Measurements from ENCODE around the gene ELP2.
"Not testable (repeated sequence)": the region's sequence is repeated elsewhere in the genome, so short reads cannot be mapped to it uniquely, and the experiment has no call there.

The ELP2 gene

DNA sequence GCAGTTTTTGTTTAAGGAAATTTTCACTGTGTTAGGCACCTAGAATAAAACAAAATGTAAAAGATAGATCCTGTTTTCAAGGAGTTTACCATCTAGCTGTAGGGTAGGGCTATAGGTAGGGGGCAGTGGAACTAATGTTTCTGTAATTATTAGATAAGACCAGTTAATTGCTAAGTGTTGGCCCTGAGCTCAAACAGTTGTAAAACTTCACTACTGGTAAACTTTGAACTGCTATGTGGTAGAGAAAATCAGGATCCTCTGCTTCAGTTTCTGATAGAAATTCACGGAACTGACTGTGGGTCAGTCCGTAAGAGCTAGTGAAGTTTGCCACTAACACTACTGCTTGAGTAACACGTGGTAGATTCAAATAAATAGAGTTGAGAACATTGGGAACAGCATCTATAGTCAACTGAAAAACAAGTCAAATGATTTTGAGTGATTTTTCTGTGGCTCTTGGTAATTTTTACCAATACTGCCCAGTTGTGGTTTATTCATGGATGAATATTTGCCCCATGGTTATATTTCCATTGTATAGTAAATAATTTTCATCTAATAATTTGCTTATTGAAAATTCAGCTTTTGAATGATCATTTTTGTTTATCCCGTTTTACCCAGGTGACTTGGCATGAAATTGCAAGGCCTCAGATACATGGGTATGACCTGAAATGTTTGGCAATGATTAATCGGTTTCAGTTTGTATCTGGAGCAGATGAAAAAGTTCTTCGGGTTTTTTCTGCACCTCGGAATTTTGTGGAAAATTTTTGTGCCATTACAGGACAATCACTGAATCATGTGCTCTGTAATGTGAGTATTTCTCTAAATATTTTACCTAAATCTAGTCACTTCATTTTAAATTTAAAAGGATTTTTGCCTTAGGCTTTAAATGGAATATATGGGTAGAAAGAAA, 26.4 kb downstream of the ELP2 start:
- no peak for DNase-seq (ENCODE audit: low spot score)
- Mint-ChIP-seq H3K4me3 (no peak overlapping the region), H3K9me3 (no peaks in the 10 kb centered on the region), H3K27me3 (ENCODE audit: low read depth) (no peaks in the 10 kb centered on the region), H3K4me1 (ENCODE audit: low read depth) (peaks cover 7% of the 10 kb centered on the region), H3K27ac (no peak overlapping the region), H3K36me3 (ENCODE audit: low read depth) (peaks cover 46% of the 10 kb centered on the region)

DNA sequence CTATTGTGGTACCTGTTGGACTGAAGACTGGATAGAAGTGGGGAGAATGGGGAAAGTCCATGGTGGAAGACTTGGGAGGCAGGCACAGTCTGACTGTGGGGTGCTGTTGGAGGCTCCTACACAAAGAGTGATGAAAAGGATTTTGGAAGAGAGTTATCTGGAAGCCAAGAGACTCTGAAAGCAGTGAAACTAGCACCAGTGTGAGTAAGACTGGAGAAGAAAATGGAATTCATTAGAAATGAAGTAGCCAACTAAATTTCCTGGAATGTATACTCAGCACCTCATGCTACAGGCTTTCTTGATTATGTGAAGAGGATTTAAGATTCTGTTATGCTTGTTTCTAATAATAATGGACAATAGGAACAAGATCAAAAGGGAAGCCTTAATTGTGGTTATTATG, 27.7 kb downstream of the ELP2 start:
- Mint-ChIP-seq H3K4me3 (no peak overlapping the region), H3K27ac (no peak overlapping the region), H3K4me1 (ENCODE audit: low read depth) (peaks cover 10% of the 10 kb centered on the region), H3K27me3 (ENCODE audit: low read depth) (no peaks in the 10 kb centered on the region), H3K36me3 (ENCODE audit: low read depth) (peaks cover 51% of the 10 kb centered on the region), H3K9me3 (no peaks in the 10 kb centered on the region)
- DNase-seq (ENCODE audit: low spot score) = no peak

DNA sequence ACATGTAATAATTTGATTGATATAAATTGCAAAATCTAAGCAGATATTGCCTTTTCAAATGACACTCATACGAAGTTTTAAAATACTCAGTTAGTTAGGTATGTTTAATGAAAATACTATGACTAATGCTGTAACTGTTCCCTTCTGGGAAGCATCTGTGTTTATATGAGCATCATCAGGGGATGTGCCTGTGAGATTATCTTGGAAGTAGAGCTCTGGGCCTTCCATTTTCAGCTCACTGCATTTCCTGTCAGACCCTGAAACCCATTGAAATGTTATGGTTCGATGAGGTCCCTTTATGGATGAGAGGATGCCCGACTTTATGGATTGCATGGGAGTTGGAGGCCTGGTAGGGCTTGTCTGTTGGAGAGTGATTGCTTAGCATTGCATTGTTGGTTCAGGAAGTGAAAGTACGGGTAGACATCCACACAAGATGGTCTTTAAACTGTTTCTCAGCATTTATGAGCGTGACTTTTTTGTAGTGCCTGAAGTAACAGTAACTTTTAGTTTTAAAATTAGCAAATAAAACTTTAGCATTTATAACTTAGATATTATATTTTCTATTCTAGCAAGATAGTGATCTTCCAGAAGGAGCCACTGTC, 28.7 kb downstream of the ELP2 start:
- no peaks in the 10 kb centered on the region for H3K27me3 Mint-ChIP-seq (ENCODE audit: low read depth)
- no peak overlapping the region for H3K27ac Mint-ChIP-seq
- H3K9me3 Mint-ChIP-seq = no peaks in the 10 kb centered on the region
- no peak for DNase-seq (ENCODE audit: low spot score)
- peaks cover 7% of the 10 kb centered on the region for H3K4me1 Mint-ChIP-seq (ENCODE audit: low read depth)
- H3K36me3 Mint-ChIP-seq (ENCODE audit: low read depth) = peaks cover 47% of the 10 kb centered on the region
- no peak overlapping the region for H3K4me3 Mint-ChIP-seq

DNA sequence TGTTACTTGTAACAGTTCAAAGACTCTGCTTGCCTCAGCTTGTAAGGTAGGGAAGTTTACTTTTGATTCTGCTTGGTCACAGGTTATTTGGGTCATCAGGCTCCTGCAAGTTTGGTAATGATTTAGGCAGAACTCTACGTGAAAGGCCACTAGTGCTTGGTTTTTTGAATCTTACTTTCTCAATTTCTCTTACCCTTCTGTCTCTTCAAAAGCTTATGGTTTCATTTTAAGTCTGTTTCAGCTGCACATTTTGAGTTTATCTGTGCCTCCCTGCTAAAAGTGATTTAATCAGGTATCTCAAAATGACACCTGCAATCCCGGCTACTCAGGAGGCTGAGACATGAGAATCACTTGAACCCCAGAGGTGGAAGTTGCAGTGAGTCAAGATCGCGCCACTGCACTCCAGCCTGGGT, 31.3 kb downstream of the ELP2 start:
- H3K27me3 Mint-ChIP-seq (ENCODE audit: low read depth) = no peaks in the 10 kb centered on the region
- H3K4me3 Mint-ChIP-seq = no peak overlapping the region
- H3K9me3 Mint-ChIP-seq = no peaks in the 10 kb centered on the region
- peaks cover 56% of the 10 kb centered on the region for H3K36me3 Mint-ChIP-seq (ENCODE audit: low read depth)
- DNase-seq (ENCODE audit: low spot score) = no peak
- peaks cover 7% of the 10 kb centered on the region for H3K4me1 Mint-ChIP-seq (ENCODE audit: low read depth)
- H3K27ac Mint-ChIP-seq = no peak overlapping the region

DNA sequence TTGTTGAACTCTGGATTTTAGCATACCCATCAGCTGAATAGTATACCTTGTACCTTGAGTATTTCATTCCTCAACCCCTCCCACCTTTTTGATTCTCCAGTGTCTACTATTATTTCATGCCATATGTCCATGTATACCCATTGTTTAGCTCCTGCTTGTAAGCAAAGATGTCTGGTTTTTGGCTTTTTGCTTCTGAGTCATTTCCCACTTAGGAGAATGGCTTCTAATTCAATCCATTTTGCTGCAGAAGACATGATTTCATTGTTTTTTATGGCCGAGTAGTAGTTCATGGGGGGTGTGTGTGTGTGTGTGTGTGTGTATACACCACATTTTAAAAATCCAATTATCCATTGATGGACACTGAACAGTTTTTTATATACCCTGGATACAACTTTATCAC, 33.3 kb downstream of the ELP2 start:
- DNase-seq (ENCODE audit: low spot score) = no peak
- no peaks in the 10 kb centered on the region for H3K9me3 Mint-ChIP-seq
- H3K4me3 Mint-ChIP-seq = no peak overlapping the region
- H3K27me3 Mint-ChIP-seq (ENCODE audit: low read depth) = no peaks in the 10 kb centered on the region
- peaks cover 4% of the 10 kb centered on the region for H3K4me1 Mint-ChIP-seq (ENCODE audit: low read depth)
- H3K27ac Mint-ChIP-seq = no peak overlapping the region
- H3K36me3 Mint-ChIP-seq (ENCODE audit: low read depth) = peaks cover 53% of the 10 kb centered on the region

DNA sequence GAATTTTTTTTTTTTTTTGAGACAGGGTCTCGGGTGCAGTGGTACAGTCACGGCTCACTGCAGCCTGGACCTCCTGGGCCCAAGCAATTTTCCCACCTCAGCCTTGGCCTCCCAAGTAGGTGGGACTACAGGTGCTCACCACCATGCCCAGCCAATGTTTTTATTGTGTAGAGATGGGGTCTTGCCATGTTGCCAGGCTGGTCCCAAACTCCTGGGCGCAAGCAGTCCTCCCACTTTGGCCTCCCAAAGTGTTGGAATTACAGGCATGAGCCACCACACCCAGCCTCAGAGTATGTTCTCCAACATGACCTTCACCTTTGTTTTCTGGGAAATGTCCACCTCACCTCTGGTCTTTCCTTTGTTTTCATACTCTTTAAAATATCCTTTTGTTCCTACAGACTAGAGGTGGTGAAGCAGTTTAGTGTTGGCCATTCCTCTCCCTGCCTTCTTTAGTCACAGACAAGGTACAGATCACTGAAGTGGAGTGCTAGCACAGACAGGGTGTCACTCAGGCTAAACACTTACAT, 38.1 kb downstream of the ELP2 start:
- no peak for DNase-seq (ENCODE audit: low spot score)
- Mint-ChIP-seq H3K4me1 (ENCODE audit: low read depth) (no peaks in the 10 kb centered on the region), H3K27ac (no peak overlapping the region), H3K9me3 (no peaks in the 10 kb centered on the region), H3K36me3 (ENCODE audit: low read depth) (peaks cover 47% of the 10 kb centered on the region), H3K4me3 (no peak overlapping the region), H3K27me3 (ENCODE audit: low read depth) (no peaks in the 10 kb centered on the region)

DNA sequence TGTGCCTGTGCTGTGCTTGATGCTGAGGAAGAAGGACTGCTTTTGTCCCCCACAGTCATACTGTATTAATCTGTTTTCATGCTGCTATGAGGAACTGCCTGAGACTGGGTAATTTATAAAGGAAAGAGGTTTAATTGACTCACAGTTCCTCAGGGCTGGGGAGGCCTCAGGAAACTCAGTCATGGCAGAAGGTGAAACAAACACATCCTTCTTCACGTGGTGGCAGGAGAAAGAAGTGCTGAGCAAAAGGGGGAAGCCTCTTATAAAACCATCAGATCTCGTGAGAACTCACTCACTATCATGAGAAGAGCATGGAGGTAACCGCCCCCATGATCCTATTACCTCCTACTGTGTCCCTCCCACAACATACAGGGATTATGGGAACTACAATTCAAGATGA, 38.6 kb downstream of the ELP2 start:
- DNase-seq (ENCODE audit: low spot score); H3K27ac Mint-ChIP-seq; H3K4me1 Mint-ChIP-seq (ENCODE audit: low read depth); H3K9me3 Mint-ChIP-seq; H3K4me3 Mint-ChIP-seq; H3K27me3 Mint-ChIP-seq (ENCODE audit: low read depth): not testable (repeated sequence)
- peaks cover 45% of the 10 kb centered on the region for H3K36me3 Mint-ChIP-seq (ENCODE audit: low read depth)

DNA sequence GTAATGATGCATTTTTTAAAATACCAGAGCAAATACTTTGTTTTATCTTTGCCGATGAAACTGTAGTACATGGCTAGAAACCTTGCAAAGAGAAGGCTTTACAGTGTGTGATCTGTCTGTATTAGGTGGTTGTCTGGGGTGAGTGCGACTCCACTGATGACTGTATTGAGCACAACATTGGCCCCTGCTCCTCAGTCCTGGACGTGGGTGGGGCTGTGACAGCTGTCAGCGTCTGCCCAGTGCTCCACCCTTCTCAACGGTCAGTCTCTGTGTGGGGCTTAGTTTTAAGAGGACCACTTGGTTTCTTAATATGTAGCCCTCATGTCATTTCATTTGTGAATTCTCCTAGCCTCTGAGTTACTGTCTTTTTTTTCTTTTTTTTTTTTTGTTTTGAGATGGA, 40.2 kb downstream of the ELP2 start:
- peaks cover 37% of the 10 kb centered on the region for H3K36me3 Mint-ChIP-seq (ENCODE audit: low read depth)
- H3K9me3 Mint-ChIP-seq = no peaks in the 10 kb centered on the region
- H3K27me3 Mint-ChIP-seq (ENCODE audit: low read depth) = no peaks in the 10 kb centered on the region
- H3K4me1 Mint-ChIP-seq (ENCODE audit: low read depth) = no peaks in the 10 kb centered on the region
- H3K27ac Mint-ChIP-seq = no peak overlapping the region
- no peak overlapping the region for H3K4me3 Mint-ChIP-seq
- DNase-seq (ENCODE audit: low spot score) = no peak

DNA sequence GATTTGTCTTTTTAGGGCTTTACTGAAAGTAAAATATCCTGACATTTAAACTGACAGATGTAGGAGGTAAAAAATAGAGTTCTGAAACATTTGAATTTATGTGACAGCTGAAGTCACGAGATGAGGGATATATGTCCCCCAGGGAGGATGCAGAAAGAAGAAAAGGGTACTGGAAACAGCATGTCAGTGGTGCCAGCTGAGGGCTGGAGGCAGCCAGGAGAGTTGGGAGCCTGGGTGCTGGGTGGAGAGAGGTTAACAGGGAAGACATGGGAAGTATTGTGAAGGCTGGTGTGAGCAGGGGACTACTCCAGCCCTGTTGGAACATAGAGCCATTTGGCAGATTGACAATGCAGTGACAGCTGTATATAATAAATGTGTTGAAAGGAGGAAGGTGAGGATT, 45.8 kb downstream of the ELP2 start:
- Mint-ChIP-seq H3K4me1 (ENCODE audit: low read depth) (peaks cover 12% of the 10 kb centered on the region), H3K36me3 (ENCODE audit: low read depth) (peaks cover 27% of the 10 kb centered on the region), H3K9me3 (no peaks in the 10 kb centered on the region), H3K27ac (no peak overlapping the region), H3K27me3 (ENCODE audit: low read depth) (no peaks in the 10 kb centered on the region), H3K4me3 (no peak overlapping the region)
- DNase-seq (ENCODE audit: low spot score) = no peak

DNA sequence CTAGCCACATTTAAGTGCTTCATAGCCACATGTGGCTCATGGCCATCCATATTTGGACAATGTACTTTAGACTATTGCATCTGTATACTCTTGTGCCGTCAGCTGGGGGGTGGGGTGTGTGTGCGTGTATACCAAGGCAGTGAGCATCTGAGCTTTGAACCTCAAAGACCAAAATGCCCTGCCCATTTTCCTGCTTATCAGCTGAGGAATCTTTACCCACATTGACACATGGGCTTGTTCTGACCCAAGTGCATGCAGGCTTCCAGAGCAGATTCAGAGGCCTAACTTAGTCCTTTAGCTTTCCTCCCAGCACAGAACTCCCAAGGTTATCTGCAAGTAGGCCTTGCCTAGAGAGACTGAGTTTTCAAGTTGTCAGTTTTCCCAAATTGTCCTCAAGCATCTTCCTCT, 46.5 kb downstream of the ELP2 start:
- Mint-ChIP-seq H3K36me3 (ENCODE audit: low read depth) (peaks cover 22% of the 10 kb centered on the region), H3K4me1 (ENCODE audit: low read depth) (peaks cover 12% of the 10 kb centered on the region), H3K27me3 (ENCODE audit: low read depth) (no peaks in the 10 kb centered on the region), H3K27ac (no peak overlapping the region), H3K4me3 (no peak overlapping the region), H3K9me3 (no peaks in the 10 kb centered on the region)
- no peak for DNase-seq (ENCODE audit: low spot score)

DNA sequence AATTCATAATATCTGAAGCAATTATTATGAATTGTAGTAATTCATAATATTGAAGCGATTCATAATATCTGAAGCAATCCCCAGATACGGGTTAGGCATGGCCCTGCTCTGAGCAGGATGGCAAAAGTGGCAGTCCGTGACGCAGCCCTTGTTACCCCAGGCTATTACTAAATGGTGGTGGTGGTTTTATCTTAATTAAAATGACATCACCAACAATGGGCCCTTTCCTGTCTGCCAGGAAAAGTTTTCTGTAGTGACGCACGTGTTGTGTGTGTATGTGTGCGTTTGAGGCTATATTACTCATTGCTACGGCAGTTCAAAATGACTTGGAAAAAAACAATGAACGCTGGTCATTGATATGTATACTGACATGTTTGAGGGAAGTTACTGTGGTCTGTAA, 47.0 kb downstream of the ELP2 start:
- H3K27me3 Mint-ChIP-seq (ENCODE audit: low read depth) = no peaks in the 10 kb centered on the region
- peaks cover 22% of the 10 kb centered on the region for H3K36me3 Mint-ChIP-seq (ENCODE audit: low read depth)
- H3K9me3 Mint-ChIP-seq = no peaks in the 10 kb centered on the region
- peaks cover 12% of the 10 kb centered on the region for H3K4me1 Mint-ChIP-seq (ENCODE audit: low read depth)
- H3K4me3 Mint-ChIP-seq = no peak overlapping the region
- H3K27ac Mint-ChIP-seq = no peak overlapping the region
- DNase-seq (ENCODE audit: low spot score) = no peak

DNA sequence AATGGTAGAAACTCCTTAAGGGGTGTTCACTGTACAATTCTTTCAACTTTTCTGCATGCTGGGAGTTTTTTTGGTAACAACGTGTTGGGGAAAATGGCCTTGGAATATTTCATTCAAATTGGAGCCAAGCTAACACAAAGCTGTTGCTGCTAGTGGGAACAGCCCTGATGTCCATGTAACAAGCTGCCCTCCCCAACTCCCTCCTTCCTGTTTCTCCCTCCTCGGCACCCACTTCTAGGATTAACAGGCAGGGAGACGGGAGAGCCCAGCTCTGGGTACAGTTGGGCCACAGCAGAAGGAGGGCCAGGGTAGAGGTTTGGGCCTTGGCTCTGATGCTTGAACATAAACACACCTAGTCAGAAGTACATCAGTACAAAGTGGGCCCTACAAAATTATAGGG, 48.2 kb downstream of the ELP2 start:
- H3K36me3 Mint-ChIP-seq (ENCODE audit: low read depth) = peaks cover 20% of the 10 kb centered on the region
- no peak for DNase-seq (ENCODE audit: low spot score)
- H3K4me1 Mint-ChIP-seq (ENCODE audit: low read depth) = peaks cover 12% of the 10 kb centered on the region
- no peaks in the 10 kb centered on the region for H3K27me3 Mint-ChIP-seq (ENCODE audit: low read depth)
- no peak overlapping the region for H3K4me3 Mint-ChIP-seq
- no peak overlapping the region for H3K27ac Mint-ChIP-seq
- no peaks in the 10 kb centered on the region for H3K9me3 Mint-ChIP-seq

DNA sequence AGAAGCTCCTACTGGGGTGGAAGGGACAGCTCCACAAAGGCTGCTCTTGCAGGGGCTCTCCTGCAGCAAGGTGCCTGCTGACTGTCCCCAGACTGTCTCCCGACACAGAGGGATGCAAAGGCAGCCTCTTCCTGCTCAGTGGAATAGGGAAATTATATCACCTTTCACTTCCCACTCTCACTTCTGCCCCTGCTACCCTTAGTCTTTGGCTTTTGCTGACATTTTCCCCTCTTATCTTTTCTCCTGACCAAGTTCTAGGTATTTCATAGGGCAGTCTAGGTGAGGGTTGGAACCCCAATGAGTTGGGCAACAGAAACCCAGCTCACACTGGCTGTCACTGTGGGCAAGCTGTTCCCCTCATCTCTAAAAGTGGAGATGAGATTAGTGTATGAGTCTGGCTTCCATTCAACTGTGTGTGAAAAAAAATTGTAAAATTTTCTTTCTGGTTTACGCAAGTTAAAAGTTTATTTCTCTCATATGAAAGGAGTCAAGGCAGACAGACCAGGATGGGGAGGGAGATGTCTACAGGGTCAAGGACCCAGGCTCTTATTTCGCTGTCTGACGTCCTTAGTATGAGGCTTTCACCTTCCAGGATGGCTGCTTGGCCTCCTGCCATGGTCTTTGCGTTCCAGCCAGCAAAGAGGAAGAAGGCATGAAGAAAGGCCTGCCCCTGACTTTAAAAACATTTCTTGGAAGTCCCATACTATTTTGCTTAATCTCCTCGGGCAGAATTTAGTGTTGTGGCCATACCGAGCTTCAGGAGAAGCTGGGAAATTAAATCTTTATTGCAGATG, 50.1 kb downstream of the ELP2 start:
- Mint-ChIP-seq H3K4me3 (no peak overlapping the region), H3K36me3 (ENCODE audit: low read depth) (peaks cover 16% of the 10 kb centered on the region), H3K27me3 (ENCODE audit: low read depth) (no peaks in the 10 kb centered on the region), H3K9me3 (no peaks in the 10 kb centered on the region), H3K4me1 (ENCODE audit: low read depth) (peaks cover 12% of the 10 kb centered on the region), H3K27ac (no peak overlapping the region)
- DNase-seq (ENCODE audit: low spot score) = no peak

DNA sequence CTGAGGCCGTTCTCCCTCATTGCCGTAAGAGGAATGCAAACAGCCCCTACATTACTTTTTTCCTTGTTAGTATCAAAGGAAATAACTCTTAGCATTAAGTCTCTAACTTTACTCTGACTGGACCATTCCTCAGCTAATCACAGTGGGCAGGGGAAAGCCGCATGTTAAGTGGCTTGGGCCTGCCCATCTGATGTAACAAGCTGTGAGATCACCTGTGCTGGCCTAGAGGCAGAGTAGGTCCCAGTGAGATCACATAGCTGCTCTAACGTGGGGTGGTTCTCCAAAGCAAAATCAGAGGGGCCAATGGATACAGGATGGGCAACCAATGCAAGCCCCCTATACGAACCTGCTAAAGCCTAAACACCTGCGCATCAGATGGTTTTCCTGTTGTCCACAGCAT, 51.7 kb downstream of the ELP2 start:
- peaks cover 4% of the 10 kb centered on the region for H3K27me3 Mint-ChIP-seq (ENCODE audit: low read depth)

More for the DNA sequence above, 51.7 kb downstream of the ELP2 start:
- Mint-ChIP-seq H3K4me3 (no peak overlapping the region), H3K36me3 (ENCODE audit: low read depth) (peaks cover 7% of the 10 kb centered on the region), H3K4me1 (ENCODE audit: low read depth) (peaks cover 5% of the 10 kb centered on the region), H3K27ac (no peak overlapping the region), H3K9me3 (no peaks in the 10 kb centered on the region)
- DNase-seq (ENCODE audit: low spot score) = no peak

Data from T-helper 2 cell treated with Interferon-gamma antibody and Interleukin-4, amounts not matched to agents 5 μg/mL and 100 μg/mL, for 36 hours (primary cell).